ENCODE data around the gene SLC7A1. TPM values are rescaled to one million over a fixed set of nuclear protein-coding genes. Genes with fewer than 3 reads are reported as not detected.

Gene SLC7A1
- total RNA-seq, 1 experiment from 2014 or later, result 27.3 TPM

DNA sequence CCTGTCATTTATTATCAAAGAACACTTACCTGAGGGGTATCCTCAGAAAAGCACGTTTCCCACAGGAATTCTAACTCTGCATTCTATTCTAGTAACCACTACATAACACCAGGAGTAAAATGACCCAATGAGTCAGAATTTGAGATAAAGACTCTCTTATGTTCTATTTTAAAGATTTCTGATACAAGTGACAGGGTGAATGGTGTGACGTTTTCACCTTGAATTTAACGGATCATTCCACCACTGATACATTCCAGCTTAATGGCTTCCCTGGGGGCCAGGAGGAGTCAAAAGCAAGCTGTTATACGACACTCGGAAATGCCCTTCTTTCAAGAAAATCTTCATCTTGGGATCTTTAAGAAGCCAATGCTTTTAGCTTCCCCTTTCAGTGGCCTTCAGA is 55.2 kb downstream of the SLC7A1 start:
- peaks cover 22% of the 10 kb centered on the region for H3K4me1 ChIP-seq (replicated peaks)

GRCh38 chr13:29539856-29540255 is 55.6 kb downstream of the SLC7A1 start:
- no peak for DNase-seq (ENCODE audit: low read depth in 1 of 2, low spot score in 2 of 2)
- peaks cover 60% of the 10 kb centered on the region for H3K36me3 ChIP-seq
- H3K4me1 ChIP-seq (replicated peaks), result peaks cover 21% of the 10 kb centered on the region
- no peak overlapping the region for H3K27ac ChIP-seq
- H3K27me3 ChIP-seq (replicated peaks), result no peaks in the 10 kb centered on the region
- H3K9me3 ChIP-seq (replicated peaks), result no peaks in the 10 kb centered on the region
- no peak overlapping the region for H3K4me3 ChIP-seq

More for the DNA sequence above, 55.2 kb downstream of the SLC7A1 start:
- no peak overlapping the region for H3K4me3 ChIP-seq
- no peak for DNase-seq (ENCODE audit: low read depth in 1 of 2, low spot score in 2 of 2)
- no peaks in the 10 kb centered on the region for H3K27me3 ChIP-seq (replicated peaks)
- no peak overlapping the region for H3K27ac ChIP-seq
- H3K36me3 ChIP-seq, result peaks cover 58% of the 10 kb centered on the region
- no peaks in the 10 kb centered on the region for H3K9me3 ChIP-seq (replicated peaks)

DNA sequence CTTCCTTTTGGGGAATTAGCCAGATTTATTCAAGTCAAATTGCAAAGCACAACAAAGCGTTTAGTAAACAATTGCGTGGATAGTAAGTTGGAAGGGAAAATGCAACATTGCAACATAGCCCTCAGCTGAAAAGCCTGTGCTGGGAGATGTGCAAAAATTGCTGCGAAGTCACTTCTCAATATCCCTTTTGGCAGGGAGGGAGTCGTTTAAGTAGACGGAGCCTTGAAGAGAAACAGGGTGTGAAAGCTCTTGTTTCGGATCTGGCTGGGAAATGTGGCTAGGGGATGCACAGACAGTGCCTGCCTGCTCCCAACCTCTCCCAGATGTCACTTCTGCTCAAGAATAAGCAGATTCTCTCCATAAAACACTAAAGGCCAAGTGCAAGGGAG is 56.8 kb downstream of the SLC7A1 start:
- Histone ChIP-seq H3K27ac (no peak overlapping the region), H3K9me3 (replicated peaks) (no peaks in the 10 kb centered on the region), H3K27me3 (replicated peaks) (no peaks in the 10 kb centered on the region), H3K4me3 (no peak overlapping the region), H3K36me3 (peaks cover 72% of the 10 kb centered on the region), H3K4me1 (replicated peaks) (peaks cover 9% of the 10 kb centered on the region)
- DNase-seq (ENCODE audit: low read depth in 1 of 2, low spot score in 2 of 2), result no peak

- DNase-seq (ENCODE audit: low read depth in 1 of 2, low spot score in 2 of 2), result no peak
- peaks cover 77% of the 10 kb centered on the region for H3K36me3 ChIP-seq
- peaks cover 3% of the 10 kb centered on the region for H3K4me1 ChIP-seq (replicated peaks)
- no peak overlapping the region for H3K27ac ChIP-seq
- H3K9me3 ChIP-seq (replicated peaks), result no peaks in the 10 kb centered on the region
- no peak overlapping the region for H3K4me3 ChIP-seq
- H3K27me3 ChIP-seq (replicated peaks), result no peaks in the 10 kb centered on the region
Observed at GRCh38 chr13:29537736-29538651, 57.5 kb downstream of the SLC7A1 start.

DNA sequence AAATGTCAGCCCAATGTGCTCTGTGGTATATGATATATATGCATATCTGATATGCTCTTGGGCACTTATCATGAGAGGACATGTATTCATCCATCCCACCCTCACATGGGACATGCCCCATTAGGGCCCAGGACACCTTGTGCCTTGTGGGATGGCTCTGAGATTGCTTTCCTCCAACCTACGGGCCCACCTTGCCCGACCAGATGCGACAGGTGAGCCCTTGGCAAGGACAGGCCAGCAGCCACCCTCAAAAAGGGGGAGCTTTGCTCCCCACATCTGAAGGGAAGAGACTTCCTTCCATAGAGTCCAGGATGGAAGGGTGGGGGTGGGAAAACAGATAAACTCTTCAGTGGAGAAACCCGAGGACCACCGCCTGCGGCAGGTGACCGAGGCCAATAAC is 58.6 kb downstream of the SLC7A1 start:
- no peaks in the 10 kb centered on the region for H3K9me3 ChIP-seq (replicated peaks)
- no peak for DNase-seq (ENCODE audit: low read depth in 1 of 2, low spot score in 2 of 2)
- no peak overlapping the region for H3K4me3 ChIP-seq
- H3K27ac ChIP-seq, result no peak overlapping the region
- H3K36me3 ChIP-seq, result peaks cover 87% of the 10 kb centered on the region
- no peaks in the 10 kb centered on the region for H3K27me3 ChIP-seq (replicated peaks)
- H3K4me1 ChIP-seq (replicated peaks), result no peaks in the 10 kb centered on the region

DNA sequence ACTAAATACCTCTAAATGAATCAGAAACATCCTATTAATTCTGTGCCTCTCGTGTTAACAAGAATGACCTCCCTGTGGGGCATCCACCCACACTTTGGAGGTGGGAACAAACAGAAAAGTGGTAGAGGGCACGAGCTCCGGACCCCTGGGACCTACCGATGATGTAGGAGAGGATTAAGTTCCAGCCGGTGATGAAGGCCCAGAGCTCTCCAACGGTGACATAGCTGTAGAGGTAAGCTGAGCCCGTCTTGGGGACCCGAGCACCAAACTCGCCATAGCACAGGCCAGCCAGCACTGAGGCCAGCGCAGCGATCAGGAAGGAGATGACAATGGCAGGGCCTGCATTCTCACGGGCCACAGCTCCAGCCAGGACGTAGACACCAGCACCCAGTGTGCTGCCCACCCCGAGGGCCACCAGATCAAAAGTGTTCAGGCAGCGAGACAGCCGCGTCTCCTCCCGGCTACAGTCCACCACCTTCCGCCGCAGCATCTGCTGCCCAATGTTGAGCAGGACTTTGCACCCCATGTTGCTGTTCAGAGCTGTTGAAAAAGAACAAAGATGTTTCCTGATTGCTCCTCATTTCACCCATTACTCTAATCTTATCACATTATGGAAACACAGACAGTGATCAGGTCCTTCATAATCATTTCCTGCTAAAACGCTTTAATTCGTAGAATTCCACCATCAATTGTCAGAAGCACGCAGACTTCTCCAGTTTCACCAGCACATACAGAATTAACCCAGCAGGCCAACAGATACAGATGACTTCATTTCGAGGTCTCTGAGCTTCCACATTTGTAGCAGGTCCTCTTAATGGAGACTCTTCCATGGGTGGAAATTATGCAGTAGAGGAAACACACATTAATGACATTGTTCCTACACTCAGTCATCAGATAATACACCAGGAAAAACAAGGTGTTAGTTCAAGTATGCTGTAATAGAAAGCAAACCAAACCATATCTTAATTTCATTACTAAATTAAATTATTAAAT is 59.5 kb downstream of the SLC7A1 start:
- no peak overlapping the region for H3K4me3 ChIP-seq
- no peaks in the 10 kb centered on the region for H3K4me1 ChIP-seq (replicated peaks)
- no peak for DNase-seq (ENCODE audit: low read depth in 1 of 2, low spot score in 2 of 2)
- H3K27ac ChIP-seq, result no peak overlapping the region
- no peaks in the 10 kb centered on the region for H3K9me3 ChIP-seq (replicated peaks)
- H3K36me3 ChIP-seq, result peaks cover 88% of the 10 kb centered on the region
- no peaks in the 10 kb centered on the region for H3K27me3 ChIP-seq (replicated peaks)

DNA sequence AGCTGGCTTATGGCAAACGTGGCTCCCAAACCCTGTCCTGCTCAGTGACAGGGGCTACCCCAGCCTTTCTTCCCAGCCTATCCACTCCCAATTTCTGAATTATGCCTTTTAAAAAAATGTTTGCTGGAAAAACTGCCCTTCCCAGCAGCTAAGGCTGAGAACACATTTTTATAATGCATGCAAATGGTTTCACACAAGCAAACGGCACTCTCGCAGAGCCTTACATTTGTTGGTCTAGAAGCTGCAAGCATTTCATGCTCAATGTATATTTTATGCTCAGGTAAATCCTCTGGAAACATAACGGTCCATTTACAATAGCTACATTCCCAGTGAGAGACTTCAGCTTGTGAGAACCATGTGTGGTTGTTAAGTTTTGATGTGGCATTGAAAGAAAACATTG is 61.4 kb downstream of the SLC7A1 start:
- no peak for DNase-seq (ENCODE audit: low read depth in 1 of 2, low spot score in 2 of 2)
- H3K36me3 ChIP-seq, result peaks cover 91% of the 10 kb centered on the region
- no peak overlapping the region for H3K4me3 ChIP-seq
- no peak overlapping the region for H3K27ac ChIP-seq
- H3K9me3 ChIP-seq (replicated peaks), result no peaks in the 10 kb centered on the region
- no peaks in the 10 kb centered on the region for H3K27me3 ChIP-seq (replicated peaks)
- no peaks in the 10 kb centered on the region for H3K4me1 ChIP-seq (replicated peaks)

- no peak overlapping the region for H3K27ac ChIP-seq
Observed at GRCh38 chr13:29532821-29533220, 62.7 kb downstream of the SLC7A1 start.

DNA sequence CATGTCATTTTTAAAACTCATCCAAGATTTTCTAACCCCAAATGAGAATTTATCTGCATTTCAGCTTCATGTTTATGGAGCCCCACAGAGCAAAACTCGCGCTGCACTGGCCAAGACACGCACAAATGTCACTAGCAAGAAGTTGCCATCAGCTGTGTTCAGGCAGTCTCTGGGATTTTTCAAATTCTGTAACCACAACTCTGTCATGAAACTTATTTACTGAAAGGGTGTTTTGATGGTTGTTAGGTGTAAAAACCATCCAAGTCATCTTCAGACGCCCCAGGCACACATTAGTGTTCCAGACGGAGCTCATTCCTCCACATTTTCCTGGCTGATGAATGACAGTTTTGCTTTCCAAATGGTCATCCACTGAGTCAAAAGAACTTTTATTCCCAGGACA is 63.4 kb downstream of the SLC7A1 start:
- no peak overlapping the region for H3K4me3 ChIP-seq
- H3K4me1 ChIP-seq (replicated peaks), result no peaks in the 10 kb centered on the region
- no peaks in the 10 kb centered on the region for H3K27me3 ChIP-seq (replicated peaks)
- no peak for DNase-seq (ENCODE audit: low read depth in 1 of 2, low spot score in 2 of 2)
- peaks cover 98% of the 10 kb centered on the region for H3K36me3 ChIP-seq
- H3K9me3 ChIP-seq (replicated peaks), result no peaks in the 10 kb centered on the region
- H3K27ac ChIP-seq, result no peak overlapping the region

More at GRCh38 chr13:29532821-29533220, 62.7 kb downstream of the SLC7A1 start:
- DNase-seq (ENCODE audit: low read depth in 1 of 2, low spot score in 2 of 2), result no peak
- Histone ChIP-seq H3K27me3 (replicated peaks) (no peaks in the 10 kb centered on the region), H3K36me3 (peaks cover 96% of the 10 kb centered on the region), H3K9me3 (replicated peaks) (no peaks in the 10 kb centered on the region), H3K4me1 (replicated peaks) (no peaks in the 10 kb centered on the region), H3K4me3 (no peak overlapping the region)

DNA sequence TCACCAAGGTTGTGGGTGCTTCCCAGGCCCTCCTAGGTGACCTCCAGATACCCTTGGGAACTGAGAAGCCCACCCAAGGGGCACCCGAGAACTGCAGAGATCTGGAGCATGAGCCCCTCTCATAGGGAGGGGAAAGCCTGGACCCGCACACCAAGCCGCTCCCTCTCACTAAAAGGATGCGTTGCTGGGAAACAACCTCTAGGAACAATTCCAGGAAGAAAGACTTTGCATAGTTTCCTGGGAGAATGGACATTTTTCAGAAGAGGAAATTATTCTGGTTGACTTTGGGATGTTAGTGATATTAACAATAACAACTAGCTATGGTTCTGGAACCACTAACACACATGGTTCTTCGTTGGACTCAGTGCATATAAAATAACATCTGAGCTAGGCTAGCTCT is 64.6 kb downstream of the SLC7A1 start:
- H3K27me3 ChIP-seq (replicated peaks), result no peaks in the 10 kb centered on the region
- peaks cover 99% of the 10 kb centered on the region for H3K36me3 ChIP-seq
- DNase-seq (ENCODE audit: low read depth in 1 of 2, low spot score in 2 of 2), result no peak
- H3K4me3 ChIP-seq, result no peak overlapping the region
- no peak overlapping the region for H3K27ac ChIP-seq
- no peaks in the 10 kb centered on the region for H3K9me3 ChIP-seq (replicated peaks)
- no peaks in the 10 kb centered on the region for H3K4me1 ChIP-seq (replicated peaks)

DNA sequence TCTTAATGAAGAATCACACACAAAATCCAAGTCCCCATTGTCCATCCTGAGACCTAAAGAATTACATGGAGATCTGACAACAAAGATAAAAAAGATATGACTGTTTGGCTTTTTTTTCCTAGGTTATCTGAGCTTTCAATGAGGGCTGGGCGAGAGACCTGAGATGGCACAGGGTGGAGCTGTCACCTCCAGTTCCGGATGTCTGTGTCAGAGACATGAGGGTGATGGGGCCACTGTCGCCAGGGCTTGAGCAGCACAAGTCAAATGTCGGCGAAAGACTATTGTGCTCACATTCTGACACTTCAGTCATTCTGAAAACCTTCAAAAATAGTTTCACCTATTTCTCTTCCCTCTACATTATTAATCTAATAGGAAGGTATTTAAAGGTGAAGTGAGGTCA is 65.7 kb downstream of the SLC7A1 start:
- H3K4me1 ChIP-seq (replicated peaks), result no peaks in the 10 kb centered on the region
- H3K27ac ChIP-seq, result no peak overlapping the region
- H3K9me3 ChIP-seq (replicated peaks), result no peaks in the 10 kb centered on the region
- H3K4me3 ChIP-seq, result no peak overlapping the region
- no peaks in the 10 kb centered on the region for H3K27me3 ChIP-seq (replicated peaks)
- H3K36me3 ChIP-seq, result peaks cover 99% of the 10 kb centered on the region
- DNase-seq (ENCODE audit: low read depth in 1 of 2, low spot score in 2 of 2), result no peak

DNA sequence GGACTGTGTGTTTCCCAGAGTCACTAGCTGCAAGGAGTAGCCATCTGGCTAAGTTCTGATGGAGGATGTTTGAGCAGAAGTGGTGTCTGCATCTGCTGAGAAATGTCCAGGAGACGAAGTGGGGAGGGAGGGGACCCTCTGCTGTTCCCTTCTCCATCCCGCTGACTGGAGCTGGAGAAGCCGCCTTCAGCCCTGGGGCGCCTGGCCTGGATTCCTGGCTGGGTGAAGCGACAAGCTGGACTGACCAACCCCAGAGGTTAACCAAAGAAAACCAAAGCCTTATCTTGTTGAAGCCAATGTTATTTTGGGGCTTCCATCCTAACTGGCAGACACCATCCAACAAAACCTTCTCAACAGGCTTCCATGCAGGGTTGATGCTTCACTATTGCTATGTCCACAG is 67.6 kb downstream of the SLC7A1 start:
- H3K9me3 ChIP-seq (replicated peaks), result no peaks in the 10 kb centered on the region
- H3K27me3 ChIP-seq (replicated peaks), result no peaks in the 10 kb centered on the region
- H3K4me1 ChIP-seq (replicated peaks), result peaks cover 7% of the 10 kb centered on the region
- H3K27ac ChIP-seq, result no peak overlapping the region
- no peak for DNase-seq (ENCODE audit: low read depth in 1 of 2, low spot score in 2 of 2)
- H3K36me3 ChIP-seq, result peaks cover 99% of the 10 kb centered on the region
- H3K4me3 ChIP-seq, result no peak overlapping the region

DNA sequence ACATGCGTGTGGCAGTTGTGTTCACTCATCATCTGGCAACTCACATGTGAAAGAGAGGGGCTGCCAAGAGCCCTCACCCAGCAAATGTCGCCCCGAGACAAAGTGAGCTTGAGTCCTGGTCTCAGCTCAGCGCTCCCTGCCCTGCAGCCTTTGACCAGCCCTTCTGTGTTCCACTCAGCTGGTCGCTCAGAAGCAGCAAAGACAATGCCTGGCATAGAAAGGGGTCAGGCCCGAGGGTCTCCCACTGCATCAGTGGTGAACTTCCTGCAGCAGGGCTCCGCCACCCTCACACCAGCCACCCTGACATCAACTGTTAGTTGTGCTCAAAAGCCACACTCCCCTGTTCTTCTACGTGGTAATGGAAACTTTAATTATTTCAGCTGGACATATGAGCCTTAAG is 68.0 kb downstream of the SLC7A1 start:
- peaks cover 11% of the 10 kb centered on the region for H3K4me1 ChIP-seq (replicated peaks)
- no peaks in the 10 kb centered on the region for H3K9me3 ChIP-seq (replicated peaks)
- no peak for DNase-seq (ENCODE audit: low read depth in 1 of 2, low spot score in 2 of 2)
- peaks cover 99% of the 10 kb centered on the region for H3K36me3 ChIP-seq
- H3K4me3 ChIP-seq, result no peak overlapping the region
- no peaks in the 10 kb centered on the region for H3K27me3 ChIP-seq (replicated peaks)
- H3K27ac ChIP-seq, result no peak overlapping the region

DNA sequence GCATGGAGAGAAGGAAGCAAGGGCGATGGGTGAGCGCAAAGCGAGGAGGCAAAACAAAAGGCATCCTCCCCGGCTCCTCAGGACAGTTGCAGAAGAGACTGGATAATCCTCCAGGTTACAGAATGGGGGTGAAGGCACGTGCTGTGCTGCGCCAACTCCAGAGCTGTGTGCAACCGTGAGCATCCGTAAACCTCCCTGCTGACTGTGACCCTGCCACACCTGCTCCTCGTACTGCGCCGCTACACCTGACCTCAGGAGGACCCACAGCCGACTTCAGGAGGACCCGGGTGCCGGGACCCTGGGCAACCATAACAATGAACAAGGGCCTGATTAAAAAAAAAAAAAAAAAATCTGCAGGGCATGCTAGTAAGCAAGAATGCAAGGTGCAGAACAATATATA is 68.7 kb downstream of the SLC7A1 start:
- H3K27me3 ChIP-seq (replicated peaks), result no peaks in the 10 kb centered on the region
- no peak overlapping the region for H3K4me3 ChIP-seq
- no peak for DNase-seq (ENCODE audit: low read depth in 1 of 2, low spot score in 2 of 2)
- no peak overlapping the region for H3K27ac ChIP-seq
- no peaks in the 10 kb centered on the region for H3K9me3 ChIP-seq (replicated peaks)
- peaks cover 96% of the 10 kb centered on the region for H3K36me3 ChIP-seq
- peaks cover 19% of the 10 kb centered on the region for H3K4me1 ChIP-seq (replicated peaks)
